Measurements from ENCODE around the gene DLGAP1.
A peak's percentile ranks its signal among the peaks of the same experiment; 100 is the strongest.
"Not testable (repeated sequence)": the region's sequence is repeated elsewhere in the genome, so short reads cannot be mapped to it uniquely, and the experiment has no call there.

The DLGAP1 gene

GRCh38 chr18:3667255-3668137, 787.6 kb downstream of the DLGAP1 start:
- DNase-seq, result no peak

GRCh38 chr18:3666526-3667254, 788.4 kb downstream of the DLGAP1 start:
- no peak for DNase-seq

GRCh38 chr18:3665780-3666525, 789.2 kb downstream of the DLGAP1 start:
- peak; percentile 59 for DNase-seq

GRCh38 chr18:3665204-3665603, 789.9 kb downstream of the DLGAP1 start:
- DNase-seq, result no peak

GRCh38 chr18:3664563-3665178, 790.4 kb downstream of the DLGAP1 start:
- DNase-seq, result no peak

DNA sequence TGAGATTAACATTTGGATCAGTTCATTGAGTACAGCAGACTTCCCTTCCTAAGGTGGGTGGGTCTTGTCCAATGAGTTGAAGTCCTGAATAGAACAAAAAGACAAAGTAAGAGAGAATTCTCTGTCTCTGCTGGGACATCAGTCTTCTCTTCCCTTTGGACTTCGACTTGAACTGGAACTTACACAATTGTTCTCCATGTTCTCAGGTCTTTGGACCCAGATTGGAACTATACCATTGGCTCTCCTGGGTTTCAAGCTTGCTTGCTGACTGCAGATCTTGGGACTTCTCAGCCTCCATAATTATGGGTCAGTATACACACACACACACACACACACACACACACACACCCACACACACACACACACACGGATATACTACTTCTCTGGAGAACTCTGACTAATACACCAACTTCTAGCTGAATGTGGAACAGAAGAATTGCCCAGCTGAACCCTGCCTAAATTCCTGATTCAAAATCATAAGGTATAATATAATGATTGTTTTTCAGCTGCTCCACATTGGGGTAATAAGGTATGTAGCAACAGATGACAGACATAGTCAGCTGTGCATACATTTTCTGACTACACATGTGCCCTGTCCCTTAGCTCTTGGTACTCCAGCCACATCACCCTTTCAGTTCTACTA, 791.1 kb downstream of the DLGAP1 start:
- DNase-seq, result no peak

GRCh38 chr18:3661989-3662388, 793.1 kb downstream of the DLGAP1 start:
- DNase-seq, result no peak

GRCh38 chr18:3660739-3661515, 794.2 kb downstream of the DLGAP1 start:
- DNase-seq, result no peak

DNA sequence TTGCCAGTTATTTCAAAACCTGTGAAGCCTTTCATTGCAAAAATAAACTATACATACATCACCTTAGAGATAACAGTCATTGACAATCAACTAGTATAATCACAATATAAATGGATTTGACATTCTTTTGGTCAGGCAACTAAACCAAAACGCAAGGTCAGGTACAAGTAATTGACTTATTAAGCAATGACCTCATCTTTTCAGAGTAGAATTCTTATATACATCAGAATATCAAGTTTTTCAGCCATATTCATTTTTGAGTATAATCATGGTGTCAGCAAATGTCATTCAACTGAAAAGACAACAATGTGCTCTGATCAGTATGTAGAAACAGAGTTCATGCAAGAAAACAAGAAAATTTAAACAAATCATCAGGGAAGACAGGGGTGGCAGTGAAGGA, 796.6 kb downstream of the DLGAP1 start:
- no peak for DNase-seq

DNA sequence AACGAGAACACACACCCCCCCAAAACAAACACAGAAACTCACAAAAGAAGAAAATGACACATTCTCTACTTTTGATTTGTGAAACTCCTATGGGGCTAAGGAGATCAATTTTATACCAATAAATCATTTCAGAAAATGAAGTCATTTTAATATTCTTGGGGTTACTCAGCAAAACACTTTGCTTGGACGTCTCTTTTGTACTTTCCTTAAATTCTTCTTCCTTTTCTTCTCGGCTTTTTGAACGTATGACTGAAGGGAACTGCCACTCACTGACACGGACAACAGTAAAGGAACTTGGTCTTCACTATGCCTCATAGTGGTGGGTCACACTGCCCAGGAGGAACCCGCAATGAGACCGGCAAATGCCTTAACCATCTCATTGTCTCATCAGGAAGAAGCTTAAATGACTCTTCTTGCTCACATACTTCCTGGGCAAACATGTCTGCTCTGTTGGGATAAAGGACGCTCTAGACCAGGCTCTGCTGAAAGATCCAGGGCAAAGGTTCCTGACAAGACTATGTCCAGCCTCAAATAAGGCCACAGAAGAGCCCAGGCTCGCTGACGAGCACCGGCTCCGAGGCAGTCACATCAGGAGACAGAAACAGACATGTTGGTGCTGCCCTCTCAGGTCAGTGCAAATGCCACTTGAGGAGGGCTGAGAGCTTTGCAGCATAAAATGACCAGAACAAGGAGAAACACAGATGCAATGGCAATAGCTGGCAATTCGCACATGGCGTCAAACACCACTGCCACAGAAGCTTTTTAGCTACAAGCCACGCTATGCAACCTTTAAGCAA, 799.7 kb downstream of the DLGAP1 start:
- DNase-seq, result no peak

- DNase-seq, result no peak
Observed at GRCh38 chr18:3654442-3655253, 800.5 kb downstream of the DLGAP1 start.

- DNase-seq, result no peak
Observed at GRCh38 chr18:3653851-3654441, 801.2 kb downstream of the DLGAP1 start.

- DNase-seq, result no peak
Observed at GRCh38 chr18:3653263-3653850, 801.8 kb downstream of the DLGAP1 start.

DNA sequence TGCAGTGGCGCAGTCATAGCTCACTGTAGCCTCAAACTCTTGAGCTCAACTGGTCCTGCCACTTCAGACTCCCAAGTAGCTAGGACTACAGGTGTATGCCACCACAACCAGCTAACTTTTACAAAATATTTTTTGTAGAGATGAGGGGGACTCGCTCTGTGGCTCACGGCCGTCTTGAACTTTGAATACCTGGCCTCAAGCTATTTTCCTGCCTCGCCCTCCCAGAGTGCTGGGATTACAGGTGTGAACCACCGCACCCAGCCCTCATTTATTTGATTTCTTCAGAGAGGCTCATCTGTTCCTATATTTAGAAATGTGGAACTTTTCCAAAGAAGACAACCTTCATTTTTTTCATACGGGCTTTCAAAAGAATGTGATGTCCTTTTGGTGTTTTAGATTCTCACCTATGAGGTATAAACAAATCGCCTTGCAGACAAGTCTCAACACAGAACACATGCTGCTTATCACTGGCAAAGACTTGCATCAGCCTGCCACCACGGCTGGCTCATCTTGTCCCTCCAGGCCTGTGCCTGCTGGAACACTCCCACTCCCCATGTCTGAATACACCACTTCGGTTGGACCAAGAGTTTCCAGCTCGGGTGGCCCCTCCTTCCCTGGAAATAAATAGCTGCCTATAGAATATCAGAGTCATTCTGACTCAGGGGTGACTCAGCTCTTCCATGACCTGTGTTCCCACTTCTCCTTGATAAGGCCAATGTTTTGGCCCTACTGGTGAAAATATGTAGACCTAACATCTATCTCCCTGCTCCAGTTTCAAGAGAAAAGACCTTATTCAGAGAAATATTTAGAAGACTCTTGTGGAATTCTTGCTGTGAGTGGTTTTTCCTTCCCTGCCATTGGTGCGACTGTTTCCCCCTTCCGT, 802.5 kb downstream of the DLGAP1 start:
- DNase-seq, result peak; percentile 85

DNA sequence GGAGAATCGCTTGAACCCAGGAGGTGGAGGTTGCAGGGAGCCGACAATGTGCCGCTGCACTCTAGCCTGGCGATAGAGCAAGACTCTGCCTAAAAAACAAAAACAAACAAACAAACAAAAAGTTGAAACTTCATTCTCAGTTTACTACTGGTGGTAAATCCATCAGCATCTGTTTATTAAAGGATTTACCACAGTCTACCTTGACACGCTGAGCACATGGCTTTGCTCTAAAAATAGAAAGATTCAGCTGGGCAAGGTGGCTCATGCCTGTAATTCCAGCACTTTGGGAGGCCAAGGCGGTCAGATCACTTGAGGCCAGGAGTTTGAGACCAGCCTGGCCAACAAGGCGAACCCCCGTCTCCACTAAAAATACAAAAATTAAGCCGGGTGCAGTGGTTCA, 803.8 kb downstream of the DLGAP1 start:
- no peak for DNase-seq

GRCh38 chr18:3650521-3651042, 804.5 kb downstream of the DLGAP1 start:
- DNase-seq, result not testable (repeated sequence)

- DNase-seq, result no peak
Observed at GRCh38 chr18:3649633-3650426, 805.3 kb downstream of the DLGAP1 start.
